Testis (tissue), 2 donors: ENCODE results near the gene POLR2E.
"Not testable (repeated sequence)": the region's sequence is repeated elsewhere in the genome, so short reads cannot be mapped to it uniquely, and the experiment has no call there.

Source experiments
- POLR2A ChIP-seq: fragments of 450-650 bp; IDR thresholded peaks from one replicate; pipeline ENCODE4 v1.6.1; 2017; ENCODE audit warnings: antibody characterized with exemption, mild to moderate bottlenecking, moderate library complexity
- TF ChIP-seq, protein P1 (sequence below), 3 experiments: fragments of 450-650 bp in 2 of 3; fragments of 200-600 bp in 1 of 3; sonication (generic) in 1 of 3; IDR thresholded peaks; one replicate each; pipeline ENCODE4 v1.5.1; 2016 to 2019; ENCODE audit warnings: antibody characterized with exemption in 3 of 3, mild to moderate bottlenecking in 2 of 3, moderate library complexity in 1 of 3

DNA sequence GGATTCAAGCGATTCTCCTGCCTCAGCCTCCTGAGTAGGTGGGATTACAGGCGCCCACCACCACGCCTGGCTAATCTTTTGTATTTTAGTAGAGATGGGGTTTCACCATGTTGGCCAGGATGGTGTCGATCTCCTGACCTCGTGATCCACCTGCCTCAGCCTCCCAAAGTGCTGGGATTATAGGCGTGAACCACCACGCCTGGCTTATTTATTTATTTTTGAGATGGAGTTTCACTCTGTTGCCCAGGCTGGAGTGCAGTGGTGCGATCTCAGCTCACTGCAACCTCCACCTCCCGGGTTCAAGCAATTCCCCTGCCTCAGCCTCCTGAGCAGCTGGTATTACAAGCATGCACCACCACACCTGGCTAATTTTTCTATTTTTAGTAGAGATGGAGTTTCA, 19.6 kb upstream of the POLR2E start:
- TF ChIP-seq POLR2A, result not testable (repeated sequence)
- TF ChIP-seq, protein P1, sequence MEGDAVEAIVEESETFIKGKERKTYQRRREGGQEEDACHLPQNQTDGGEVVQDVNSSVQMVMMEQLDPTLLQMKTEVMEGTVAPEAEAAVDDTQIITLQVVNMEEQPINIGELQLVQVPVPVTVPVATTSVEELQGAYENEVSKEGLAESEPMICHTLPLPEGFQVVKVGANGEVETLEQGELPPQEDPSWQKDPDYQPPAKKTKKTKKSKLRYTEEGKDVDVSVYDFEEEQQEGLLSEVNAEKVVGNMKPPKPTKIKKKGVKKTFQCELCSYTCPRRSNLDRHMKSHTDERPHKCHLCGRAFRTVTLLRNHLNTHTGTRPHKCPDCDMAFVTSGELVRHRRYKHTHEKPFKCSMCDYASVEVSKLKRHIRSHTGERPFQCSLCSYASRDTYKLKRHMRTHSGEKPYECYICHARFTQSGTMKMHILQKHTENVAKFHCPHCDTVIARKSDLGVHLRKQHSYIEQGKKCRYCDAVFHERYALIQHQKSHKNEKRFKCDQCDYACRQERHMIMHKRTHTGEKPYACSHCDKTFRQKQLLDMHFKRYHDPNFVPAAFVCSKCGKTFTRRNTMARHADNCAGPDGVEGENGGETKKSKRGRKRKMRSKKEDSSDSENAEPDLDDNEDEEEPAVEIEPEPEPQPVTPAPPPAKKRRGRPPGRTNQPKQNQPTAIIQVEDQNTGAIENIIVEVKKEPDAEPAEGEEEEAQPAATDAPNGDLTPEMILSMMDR (IDR thresholded peaks at IDR 0.05), result not testable (repeated sequence)
